ENCODE data around the gene VPS29. TPM values are rescaled to one million over a fixed set of nuclear protein-coding genes. Genes with fewer than 3 reads are reported as not detected.
"Not testable (repeated sequence)": the region's sequence is repeated elsewhere in the genome, so short reads cannot be mapped to it uniquely, and the experiment has no call there.

The VPS29 gene
- total RNA-seq, 4 donors from 2014 or later: 72.2 to 96.1 (median 83.1) TPM

- peaks cover 37% of the 10 kb centered on the region for H3K36me3 ChIP-seq
- no peaks in the 10 kb centered on the region for H3K9me3 ChIP-seq
- no peak for DNase-seq (ENCODE audit: low spot score in 2 of 2)
- no peak overlapping the region for H3K27ac ChIP-seq
- H3K4me1 ChIP-seq: peaks cover 58% of the 10 kb centered on the region
- whole genome bisulfite sequencing: 76% methylated on average over 6 of the region's 6 CpGs
- TF ChIP-seq CTCF (IDR thresholded peaks at IDR 0.05): no peak
- TF ChIP-seq POLR2AphosphoS5 (IDR thresholded peaks at IDR 0.05): no peak
- TF ChIP-seq EP300 (IDR thresholded peaks at IDR 0.05): no peak
- TF ChIP-seq POLR2A (IDR thresholded peaks at IDR 0.05): no peak
- H3K27me3 ChIP-seq: no peaks in the 10 kb centered on the region
- H3K4me3 ChIP-seq: no peak overlapping the region
Measured at GRCh38 chr12:110533607-110534006, 31.7 kb upstream of the VPS29 start.

GRCh38 chr12:110532644-110533043, 30.7 kb upstream of the VPS29 start:
- Histone ChIP-seq H3K27ac (peak overlapping the region; percentile 74), H3K4me1 (peaks cover 48% of the 10 kb centered on the region), H3K36me3 (peaks cover 33% of the 10 kb centered on the region), H3K9me3 (no peaks in the 10 kb centered on the region), H3K27me3 (no peaks in the 10 kb centered on the region), H3K4me3 (no peak overlapping the region)
- TF ChIP-seq EP300 (IDR thresholded peaks at IDR 0.05) (no peak), CTCF (IDR thresholded peaks at IDR 0.05) (no peak), POLR2AphosphoS5 (IDR thresholded peaks at IDR 0.05) (no peak), POLR2A (IDR thresholded peaks at IDR 0.05) (no peak)
- no peak for DNase-seq (ENCODE audit: low spot score in 2 of 2)
- 88% methylated on average over 3 of the region's 3 CpGs for WGBS

GRCh38 chr12:110531741-110532333, 29.9 kb upstream of the VPS29 start:
- Histone ChIP-seq H3K36me3 (peaks cover 25% of the 10 kb centered on the region), H3K4me1 (peaks cover 40% of the 10 kb centered on the region), H3K27me3 (no peaks in the 10 kb centered on the region), H3K4me3 (no peak overlapping the region), H3K27ac (peak overlapping the region; percentile 74), H3K9me3 (no peaks in the 10 kb centered on the region)
- DNase-seq (ENCODE audit: low spot score in 2 of 2): no peak
- TF ChIP-seq POLR2A (IDR thresholded peaks at IDR 0.05): no peak
- no peak for TF ChIP-seq POLR2AphosphoS5 (IDR thresholded peaks at IDR 0.05)
- TF ChIP-seq EP300 (IDR thresholded peaks at IDR 0.05): no peak
- TF ChIP-seq CTCF (IDR thresholded peaks at IDR 0.05): no peak
- 43% methylated on average over 2 of the region's 2 CpGs for WGBS

- no peaks in the 10 kb centered on the region for H3K9me3 ChIP-seq
- peaks cover 33% of the 10 kb centered on the region for H3K4me1 ChIP-seq
- TF ChIP-seq EP300 (IDR thresholded peaks at IDR 0.05): no peak
- TF ChIP-seq POLR2A (IDR thresholded peaks at IDR 0.05): no peak
- TF ChIP-seq POLR2AphosphoS5 (IDR thresholded peaks at IDR 0.05): no peak
- TF ChIP-seq CTCF (IDR thresholded peaks at IDR 0.05): no peak
- WGBS: 75% methylated on average over 2 of the region's 2 CpGs
- no peak for DNase-seq (ENCODE audit: low spot score in 2 of 2)
- no peaks in the 10 kb centered on the region for H3K27me3 ChIP-seq
- H3K4me3 ChIP-seq: no peak overlapping the region
- peaks cover 13% of the 10 kb centered on the region for H3K36me3 ChIP-seq
- H3K27ac ChIP-seq: no peak overlapping the region
Measured at GRCh38 chr12:110530511-110530910, 28.6 kb upstream of the VPS29 start.

- no peaks in the 10 kb centered on the region for H3K27me3 ChIP-seq
Measured at GRCh38 chr12:110528277-110528839, 26.4 kb upstream of the VPS29 start.

GRCh38 chr12:110520876-110521712, 19.2 kb upstream of the VPS29 start:
- not testable (repeated sequence) for H3K4me1 ChIP-seq; H3K27me3 ChIP-seq; H3K9me3 ChIP-seq; DNase-seq (ENCODE audit: low spot score in 2 of 2); H3K36me3 ChIP-seq; H3K4me3 ChIP-seq; H3K27ac ChIP-seq
- 87% methylated on average over 11 of the region's 11 CpGs for WGBS

More at GRCh38 chr12:110528277-110528839, 26.4 kb upstream of the VPS29 start:
- DNase-seq (ENCODE audit: low spot score in 2 of 2): no peak
- no peaks in the 10 kb centered on the region for H3K36me3 ChIP-seq
- no peaks in the 10 kb centered on the region for H3K9me3 ChIP-seq
- TF ChIP-seq POLR2A (IDR thresholded peaks at IDR 0.05): no peak
- TF ChIP-seq EP300 (IDR thresholded peaks at IDR 0.05): no peak
- no peak for TF ChIP-seq POLR2AphosphoS5 (IDR thresholded peaks at IDR 0.05)
- TF ChIP-seq CTCF (IDR thresholded peaks at IDR 0.05): no peak
- WGBS: 91% methylated on average over 6 of the region's 6 CpGs
- no peak overlapping the region for H3K4me3 ChIP-seq
- H3K27ac ChIP-seq: no peak overlapping the region
- peaks cover 26% of the 10 kb centered on the region for H3K4me1 ChIP-seq

- not testable (repeated sequence) for H3K4me3 ChIP-seq; H3K36me3 ChIP-seq; H3K4me1 ChIP-seq; H3K9me3 ChIP-seq; DNase-seq (ENCODE audit: low spot score in 2 of 2); H3K27me3 ChIP-seq; H3K27ac ChIP-seq
- 94% methylated on average over 8 of the region's 8 CpGs for WGBS
Measured at GRCh38 chr12:110518014-110518413, 16.1 kb upstream of the VPS29 start.

All from suprapubic skin (tissue), 4 donors.